ENCODE measurements around the gene SMAD3. TPM values are rescaled to one million over a fixed set of nuclear protein-coding genes. Genes with fewer than 3 reads are reported as not detected.

The SMAD3 gene
- total and polyA plus RNA-seq, 10 of the 15 experiments (the other 5 are each of a cell fraction or from before 2014, with no cell fraction given): 5.6 to 43.2 (median 16.0) TPM

DNA sequence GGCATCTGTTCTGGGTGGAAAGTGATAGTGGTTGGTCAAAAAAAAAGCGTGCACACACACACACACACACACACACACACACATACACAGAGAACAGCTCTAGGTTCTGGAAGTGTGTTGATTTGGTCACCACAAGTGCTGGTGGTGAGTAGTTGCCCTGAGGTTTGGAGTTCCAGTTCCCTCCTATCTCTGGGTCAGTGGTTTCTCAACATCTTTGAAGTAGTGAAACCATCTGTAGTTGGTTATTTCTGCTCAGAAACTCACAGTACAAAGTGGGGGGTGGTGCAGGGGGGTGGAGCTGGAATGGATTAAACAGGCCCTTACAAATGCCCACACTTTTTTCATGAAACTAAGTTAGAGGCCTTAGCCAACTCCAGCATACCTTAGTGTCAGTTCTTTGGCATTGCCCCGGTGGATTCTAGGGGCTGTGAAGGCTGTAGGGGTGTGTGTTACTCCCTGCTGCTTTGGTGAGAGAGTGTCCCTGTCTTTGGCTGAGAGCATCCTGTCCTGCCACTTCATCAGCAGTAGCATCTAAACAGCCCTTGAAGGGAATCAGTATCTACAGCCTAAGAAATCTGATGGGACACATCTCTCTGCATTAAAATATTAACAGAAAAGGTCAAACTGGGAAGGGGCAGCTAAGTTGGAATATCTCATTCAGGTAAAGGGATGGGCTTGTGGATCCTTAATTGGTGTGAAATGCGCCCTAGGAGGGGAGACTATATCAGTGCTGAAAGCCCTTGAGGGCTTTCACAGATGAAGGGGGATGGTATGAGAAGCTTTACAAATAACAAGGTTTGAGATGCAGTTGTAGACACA, 20.6 kb downstream of the SMAD3 start (continued):
- TF ChIP-seq HSF1 (IDR thresholded peaks at IDR 0.05; ENCODE audit: low read depth, low read length): no peak
- TF ChIP-seq NR2F1 (conservative IDR thresholded peaks at IDR 0.05): peak; percentile 92
- peak; percentile 90 for TF ChIP-seq GATAD2B (conservative IDR thresholded peaks at IDR 0.05; ENCODE audit: low read depth)
- peak; percentile 47 for TF ChIP-seq YY1 (IDR thresholded peaks at IDR 0.05; ENCODE audit: low read depth, low read length)
- peak; percentile 97 for TF ChIP-seq RELB (IDR thresholded peaks at IDR 0.05; ENCODE audit: low read depth)
- TF ChIP-seq BRCA1 (IDR thresholded peaks at IDR 0.05; ENCODE audit: low read depth, low read length): no peak
- TF ChIP-seq CREM (IDR thresholded peaks at IDR 0.05; ENCODE audit: low read depth): peak; percentile 96
- no peak for TF ChIP-seq POLR2A (IDR thresholded peaks at IDR 0.05; ENCODE audit: low read depth, low read length)
- TF ChIP-seq ZSCAN29 (IDR thresholded peaks at IDR 0.05): no peak
- peak; percentile 47; the same call in 1 of the 2 replicates for TF ChIP-seq TAF1 (IDR thresholded peaks at IDR 0.05; ENCODE audit: borderline replicate concordance, low read depth, low read length)
- peak; percentile 75 for TF ChIP-seq SMAD1 (IDR thresholded peaks at IDR 0.05; ENCODE audit: low read depth, partially characterized antibody)
- peak; percentile 81 for TF ChIP-seq MYB (IDR thresholded peaks at IDR 0.05; ENCODE audit: borderline replicate concordance, low read depth, low read length)
- TF ChIP-seq EGR1 (IDR thresholded peaks at IDR 0.05; ENCODE audit: borderline replicate concordance in 1 of 2, low read depth in 2 of 2, low read length in 2 of 2): peak in 1 of 2 experiments; percentile 66; a peak in 2 of 3 replicates
- TF ChIP-seq, protein P1, sequence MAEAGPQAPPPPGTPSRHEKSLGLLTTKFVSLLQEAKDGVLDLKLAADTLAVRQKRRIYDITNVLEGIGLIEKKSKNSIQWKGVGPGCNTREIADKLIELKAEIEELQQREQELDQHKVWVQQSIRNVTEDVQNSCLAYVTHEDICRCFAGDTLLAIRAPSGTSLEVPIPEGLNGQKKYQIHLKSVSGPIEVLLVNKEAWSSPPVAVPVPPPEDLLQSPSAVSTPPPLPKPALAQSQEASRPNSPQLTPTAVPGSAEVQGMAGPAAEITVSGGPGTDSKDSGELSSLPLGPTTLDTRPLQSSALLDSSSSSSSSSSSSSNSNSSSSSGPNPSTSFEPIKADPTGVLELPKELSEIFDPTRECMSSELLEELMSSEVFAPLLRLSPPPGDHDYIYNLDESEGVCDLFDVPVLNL (IDR thresholded peaks at IDR 0.05; ENCODE audit: low read depth, low read length): no peak
- TF ChIP-seq PRDM15 (CRISPR knock-in tag; IDR thresholded peaks at IDR 0.05): no peak
- TF ChIP-seq MEF2A (IDR thresholded peaks at IDR 0.05; ENCODE audit: insufficient read depth, low read depth, low read length): peak; percentile 97
- no peak for TF ChIP-seq RAD51 (IDR thresholded peaks at IDR 0.05)
- no peak for TF ChIP-seq ZZZ3 (IDR thresholded peaks at IDR 0.05; ENCODE audit: control insufficient read depth, insufficient read length, low read depth)
- TF ChIP-seq SPI1 (IDR thresholded peaks at IDR 0.05; ENCODE audit: borderline replicate concordance, insufficient read depth, low read depth, low read length): peak; percentile 96
- peak; percentile 72 for TF ChIP-seq SREBF1 (IDR thresholded peaks at IDR 0.05; ENCODE audit: low read length)
- TF ChIP-seq, protein P2, sequence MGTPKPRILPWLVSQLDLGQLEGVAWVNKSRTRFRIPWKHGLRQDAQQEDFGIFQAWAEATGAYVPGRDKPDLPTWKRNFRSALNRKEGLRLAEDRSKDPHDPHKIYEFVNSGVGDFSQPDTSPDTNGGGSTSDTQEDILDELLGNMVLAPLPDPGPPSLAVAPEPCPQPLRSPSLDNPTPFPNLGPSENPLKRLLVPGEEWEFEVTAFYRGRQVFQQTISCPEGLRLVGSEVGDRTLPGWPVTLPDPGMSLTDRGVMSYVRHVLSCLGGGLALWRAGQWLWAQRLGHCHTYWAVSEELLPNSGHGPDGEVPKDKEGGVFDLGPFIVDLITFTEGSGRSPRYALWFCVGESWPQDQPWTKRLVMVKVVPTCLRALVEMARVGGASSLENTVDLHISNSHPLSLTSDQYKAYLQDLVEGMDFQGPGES (IDR thresholded peaks at IDR 0.05): no peak
